Liver (tissue), 9 donors: ENCODE data around the gene CD300H. TPM values are rescaled to one million over a fixed set of nuclear protein-coding genes. Genes with fewer than 3 reads are reported as not detected.

ENCODE experiments used
- DNase-seq: peaks from one replicate; pipeline ENCODE4 v3.0.0-alpha.2; 2017; ENCODE audit warnings: low spot score
- H3K27ac ChIP-seq, 2 donors: one replicate each; pipeline ENCODE4 v1.7.0; 2013; ENCODE audit warnings: inconsistent platforms in 2 of 2, low read length in 2 of 2, control low read depth in 1 of 2, low read depth in 1 of 2, mild to moderate bottlenecking in 1 of 2
- H3K27me3 ChIP-seq, 4 donors: one replicate each; pipeline versions ENCODE4 v1.6.1 to v1.7.0; 2013; ENCODE audit warnings: low read length in 3 of 4, inconsistent platforms in 1 of 4, mild to moderate bottlenecking in 1 of 4, moderate library complexity in 1 of 4; ENCODE audit not compliant: control insufficient read depth in 4 of 4, insufficient read depth in 4 of 4
- H3K36me3 ChIP-seq, 4 donors: one replicate each; pipeline versions ENCODE4 v1.6.1 to v1.7.0; 2013; ENCODE audit warnings: low read length in 3 of 4, mild to moderate bottlenecking in 3 of 4, low read depth in 1 of 4, moderate library complexity in 1 of 4; ENCODE audit not compliant: control insufficient read depth in 4 of 4, insufficient read depth in 3 of 4
- H3K4me1 ChIP-seq, 4 donors: one replicate each; pipeline versions ENCODE4 v1.6.1 to v1.7.0; 2013; ENCODE audit warnings: low read length in 3 of 4, mild to moderate bottlenecking in 3 of 4, moderate library complexity in 1 of 4; ENCODE audit not compliant: control insufficient read depth in 4 of 4, insufficient read depth in 4 of 4
- H3K4me3 ChIP-seq, 3 donors: one replicate each; pipeline versions ENCODE4 v1.6.1 to v1.7.0; 2013; ENCODE audit warnings: low read length in 3 of 3, control low read depth in 1 of 3, low read depth in 1 of 3, mild to moderate bottlenecking in 1 of 3
- H3K9ac ChIP-seq, 2 donors: one replicate each; pipeline ENCODE4 v1.7.0; 2013; ENCODE audit warnings: low read length in 2 of 2, mild to moderate bottlenecking in 2 of 2, moderate library complexity in 2 of 2, control low read depth in 1 of 2, low read depth in 1 of 2
- H3K9me3 ChIP-seq, 4 donors: one replicate each; pipeline versions ENCODE4 v1.6.1 to v1.7.0; 2013; ENCODE audit warnings: low read length in 3 of 4; ENCODE audit not compliant: control insufficient read depth in 4 of 4
- ATF3 ChIP-seq: IDR thresholded peaks from 2 replicates; pipeline ENCODE4 v1.6.1; 2016; ENCODE audit warnings: antibody characterized with exemption
- CTCF ChIP-seq: fragments of 150-350 bp; IDR thresholded peaks from 2 replicates; pipeline ENCODE4 v1.5.1; 2017; ENCODE audit warnings: improper control_type of control experiment, low read depth, low read length; ENCODE audit not compliant: missing input control
- EGR1 ChIP-seq, 2 donors: IDR thresholded peaks; 2 replicates each; pipeline ENCODE4 v1.6.1; 2016 to 2018; ENCODE audit warnings: antibody characterized with exemption in 2 of 2, low read depth in 2 of 2
- FOXA1 ChIP-seq: IDR thresholded peaks from 2 replicates; pipeline ENCODE4 v1.6.1; 2016; ENCODE audit warnings: antibody characterized with exemption
- FOXA2 ChIP-seq: IDR thresholded peaks from 2 replicates; pipeline ENCODE4 v1.6.1; 2016; ENCODE audit warnings: antibody characterized with exemption
- HNF4A ChIP-seq, 2 donors: conservative IDR thresholded peaks; 2 replicates each; pipeline ENCODE4 v1.6.1; 2016; ENCODE audit warnings: antibody characterized with exemption in 2 of 2, mild to moderate bottlenecking in 2 of 2
- HNF4G ChIP-seq: IDR thresholded peaks from 2 replicates; pipeline ENCODE4 v1.6.1; 2016; ENCODE audit warnings: antibody characterized with exemption
- JUND ChIP-seq, 2 donors: IDR thresholded peaks; 2 replicates each; pipeline ENCODE4 v1.6.1; 2016; ENCODE audit warnings: antibody characterized with exemption in 2 of 2
- MAX ChIP-seq: IDR thresholded peaks from 2 replicates; pipeline ENCODE4 v1.6.1; 2016; ENCODE audit warnings: antibody characterized with exemption
- NR2F2 ChIP-seq: IDR thresholded peaks from 2 replicates; pipeline ENCODE4 v1.6.1; 2016; ENCODE audit warnings: antibody characterized with exemption
- RAD21 ChIP-seq, 2 donors: IDR thresholded peaks; 2 replicates each; pipeline ENCODE4 v1.6.1; 2016; ENCODE audit warnings: antibody characterized with exemption in 2 of 2, mild to moderate bottlenecking in 2 of 2
- RXRA ChIP-seq, 2 donors: IDR thresholded peaks; 2 replicates each; pipeline ENCODE4 v1.6.1; 2017 to 2018; ENCODE audit warnings: antibody characterized with exemption in 2 of 2, mild to moderate bottlenecking in 1 of 2
- SP1 ChIP-seq: IDR thresholded peaks from 2 replicates; pipeline ENCODE4 v1.6.1; 2018; ENCODE audit warnings: antibody characterized with exemption, mild to moderate bottlenecking
- TAF1 ChIP-seq: conservative IDR thresholded peaks from 2 replicates; pipeline ENCODE4 v1.6.1; 2016; ENCODE audit warnings: antibody characterized with exemption, mild to moderate bottlenecking
- YY1 ChIP-seq: IDR thresholded peaks from 2 replicates; pipeline ENCODE4 v1.6.1; 2016; ENCODE audit warnings: antibody characterized with exemption, mild to moderate bottlenecking
- ZBTB33 ChIP-seq: IDR thresholded peaks from 2 replicates; pipeline ENCODE4 v1.6.1; 2016; ENCODE audit warnings: antibody characterized with exemption
- WGBS: extraction: QIAGEN DNeasy Blood & Tissue Kit; methylation state at CpG from one replicate; pipeline ENCODE4 v1.1.7; 2013; 5-methylcytosine and 5-hydroxymethylcytosine counted together
- polyA plus RNA-seq, 2 donors: library from polyadenylated mRNA; stranded (reverse) in 1 of 2; unstranded in 1 of 2; fragments of 200-250 nt in 1 of 2; fragments of >200 nt in 1 of 2; fragmentation: Nextera tagmentation in 1 of 2; extraction: Ambion mirVana in 1 of 2; gene quantifications; one replicate each; pipeline versions ENCODE4 v1.2.1 to v1.2.3, GENCODE V29; 2013 to 2015
- total RNA-seq, 2 donors: library from RNA; depleted of rRNA; stranded (reverse); fragments of >200 nt; gene quantifications; one replicate each; pipeline ENCODE4 v1.2.3, GENCODE V29; 2014
- TF ChIP-seq, protein P1 (sequence below): IDR thresholded peaks from 2 replicates; pipeline ENCODE4 v1.6.1; 2016; ENCODE audit warnings: antibody characterized with exemption, mild to moderate bottlenecking
- donor health status: healthy.
- donor health status: healthy.
- donor health status: healthy.
- donor health status: healthy.
- donor health status: healthy.

The CD300H gene
- total and polyA plus RNA-seq, 4 donors: 0.47 TPM; not detected in 3

DNA sequence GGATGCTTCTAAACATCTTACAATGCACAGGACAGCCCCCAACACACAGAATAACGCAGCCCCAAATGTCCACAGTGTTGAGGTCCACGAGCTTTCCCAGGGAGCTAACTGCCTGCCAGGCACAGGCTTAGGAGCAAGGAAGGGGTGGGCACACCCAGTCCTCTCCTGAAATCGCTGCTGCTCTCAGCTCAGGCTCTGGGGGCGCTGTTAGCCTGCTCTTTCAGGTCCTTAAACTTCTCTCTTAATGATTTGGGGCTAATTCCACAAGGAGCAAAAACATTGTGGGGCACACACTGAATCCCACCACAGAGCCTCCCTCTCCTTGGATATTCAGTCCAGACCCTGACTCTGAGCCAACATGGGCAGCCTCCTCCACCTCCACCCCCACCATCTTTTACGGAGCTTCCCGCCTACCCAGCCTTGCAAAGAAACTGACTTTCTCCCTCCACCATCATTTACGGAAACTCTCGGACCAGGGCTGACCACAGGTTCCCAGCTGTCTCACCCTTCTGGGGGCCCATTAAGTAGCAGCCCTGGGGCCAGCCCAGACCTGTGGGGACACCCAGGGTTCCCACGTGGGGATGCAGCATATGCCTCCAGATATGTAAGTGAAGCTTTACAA lies 1.1 kb downstream of the CD300H start:
- no peak overlapping the region for H3K9ac ChIP-seq
- no peak overlapping the region for H3K4me3 ChIP-seq
- TF ChIP-seq, protein P1, sequence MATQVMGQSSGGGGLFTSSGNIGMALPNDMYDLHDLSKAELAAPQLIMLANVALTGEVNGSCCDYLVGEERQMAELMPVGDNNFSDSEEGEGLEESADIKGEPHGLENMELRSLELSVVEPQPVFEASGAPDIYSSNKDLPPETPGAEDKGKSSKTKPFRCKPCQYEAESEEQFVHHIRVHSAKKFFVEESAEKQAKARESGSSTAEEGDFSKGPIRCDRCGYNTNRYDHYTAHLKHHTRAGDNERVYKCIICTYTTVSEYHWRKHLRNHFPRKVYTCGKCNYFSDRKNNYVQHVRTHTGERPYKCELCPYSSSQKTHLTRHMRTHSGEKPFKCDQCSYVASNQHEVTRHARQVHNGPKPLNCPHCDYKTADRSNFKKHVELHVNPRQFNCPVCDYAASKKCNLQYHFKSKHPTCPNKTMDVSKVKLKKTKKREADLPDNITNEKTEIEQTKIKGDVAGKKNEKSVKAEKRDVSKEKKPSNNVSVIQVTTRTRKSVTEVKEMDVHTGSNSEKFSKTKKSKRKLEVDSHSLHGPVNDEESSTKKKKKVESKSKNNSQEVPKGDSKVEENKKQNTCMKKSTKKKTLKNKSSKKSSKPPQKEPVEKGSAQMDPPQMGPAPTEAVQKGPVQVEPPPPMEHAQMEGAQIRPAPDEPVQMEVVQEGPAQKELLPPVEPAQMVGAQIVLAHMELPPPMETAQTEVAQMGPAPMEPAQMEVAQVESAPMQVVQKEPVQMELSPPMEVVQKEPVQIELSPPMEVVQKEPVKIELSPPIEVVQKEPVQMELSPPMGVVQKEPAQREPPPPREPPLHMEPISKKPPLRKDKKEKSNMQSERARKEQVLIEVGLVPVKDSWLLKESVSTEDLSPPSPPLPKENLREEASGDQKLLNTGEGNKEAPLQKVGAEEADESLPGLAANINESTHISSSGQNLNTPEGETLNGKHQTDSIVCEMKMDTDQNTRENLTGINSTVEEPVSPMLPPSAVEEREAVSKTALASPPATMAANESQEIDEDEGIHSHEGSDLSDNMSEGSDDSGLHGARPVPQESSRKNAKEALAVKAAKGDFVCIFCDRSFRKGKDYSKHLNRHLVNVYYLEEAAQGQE: no peak
- TF ChIP-seq ATF3 (no peak), NR2F2 (no peak), SP1 (no peak), TAF1 (no peak), HNF4A (conservative IDR thresholded peaks at IDR 0.05) (no peak), YY1 (no peak), FOXA2 (no peak), JUND (IDR thresholded peaks at IDR 0.05) (no peak), FOXA1 (no peak), MAX (no peak), EGR1 (IDR thresholded peaks at IDR 0.05; ENCODE audit: low read depth in 2 of 2) (no peak), ZBTB33 (no peak), CTCF (peak; percentile 34), RXRA (IDR thresholded peaks at IDR 0.05) (no peak), RAD21 (IDR thresholded peaks at IDR 0.05) (peak in 1 of 2 donors; percentile 51)
- H3K27me3 ChIP-seq: peaks cover 0 to 2% (median 0%) of the 10 kb centered on the region in 4 donors
- no peaks in the 10 kb centered on the region for H3K36me3 ChIP-seq
- WGBS: 34% methylated on average over 9 of the region's 9 CpGs
- H3K9me3 ChIP-seq: no peaks in the 10 kb centered on the region
- no peak overlapping the region for H3K27ac ChIP-seq
- H3K4me1 ChIP-seq: no peaks in the 10 kb centered on the region
- DNase-seq: no peak

DNA sequence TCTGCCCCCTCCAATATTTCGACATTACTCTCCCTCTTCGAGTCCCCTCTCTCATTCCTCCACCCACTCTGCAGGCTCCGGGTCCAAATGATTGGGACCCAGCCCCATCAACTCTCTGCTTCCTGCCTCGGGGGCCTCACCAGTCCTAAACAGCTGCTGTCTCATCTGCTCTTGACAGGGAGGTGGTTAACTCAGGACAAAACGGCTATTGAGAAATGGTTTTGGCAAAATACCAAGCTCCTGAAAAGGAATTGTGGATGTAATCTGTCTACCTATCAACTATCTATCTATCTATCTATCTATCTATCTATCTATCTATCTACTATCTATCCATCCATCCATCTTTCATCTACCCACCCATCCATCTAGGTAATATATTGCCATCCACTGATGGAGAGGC lies 2.2 kb downstream of the CD300H start:
- Histone ChIP-seq H3K36me3 (no peaks in the 10 kb centered on the region), H3K9ac (no peak overlapping the region), H3K4me3 (no peak overlapping the region), H3K4me1 (no peaks in the 10 kb centered on the region), H3K27ac (no peak overlapping the region), H3K27me3 (peaks cover 0 to 2% (median 1%) of the 10 kb centered on the region in 4 donors), H3K9me3 (no peaks in the 10 kb centered on the region)
- WGBS: 63% methylated on average over 5 of the region's 5 CpGs
- no peak for DNase-seq
- TF ChIP-seq ATF3 (no peak), EGR1 (IDR thresholded peaks at IDR 0.05; ENCODE audit: low read depth in 2 of 2) (no peak), FOXA1 (no peak), RXRA (IDR thresholded peaks at IDR 0.05) (no peak), SP1 (no peak), ZBTB33 (no peak), HNF4G (no peak), HNF4A (conservative IDR thresholded peaks at IDR 0.05) (no peak)
- TF ChIP-seq, protein P1: no peak
